ENCODE results near the gene TXNL4A. TPM values are rescaled to one million over a fixed set of nuclear protein-coding genes. Genes with fewer than 3 reads are reported as not detected.

The TXNL4A gene
- total and polyA plus RNA-seq, 2 donors (not counting 1 experiment from before 2014, with no cell fraction given): 39.5 to 101 TPM

DNA sequence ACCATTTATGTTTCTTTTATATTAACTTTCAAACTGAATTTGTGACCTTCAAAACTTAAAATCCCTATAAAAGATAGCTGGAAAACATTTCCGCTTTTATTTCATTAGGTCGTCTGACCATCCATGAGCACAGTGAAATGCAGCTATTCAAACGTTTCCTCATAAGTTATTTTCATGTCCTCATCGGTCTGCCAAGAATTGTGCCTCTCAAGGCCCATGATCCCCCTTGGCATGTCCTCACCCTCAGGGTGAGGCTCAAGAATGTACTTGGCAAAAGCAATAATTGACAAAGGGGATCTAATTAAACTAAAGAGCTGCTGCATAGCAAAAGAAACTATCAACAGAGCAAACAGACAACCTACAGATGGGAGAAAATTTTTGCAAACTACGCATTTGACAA is 49.3 kb downstream of the TXNL4A start:
- Histone ChIP-seq H3K36me3 (ENCODE audit: control insufficient read depth, insufficient read depth, low read length) (peaks cover 2% of the 10 kb centered on the region), H3K4me2 (ENCODE audit: extremely low read depth, insufficient read depth, low read length) (no peak overlapping the region), H3K27ac (ENCODE audit: insufficient read depth, low read length) (no peak overlapping the region), H3K4me3 (replicated peaks in 1 of 4; ENCODE audit: control extremely low read depth in 1 of 4, insufficient read depth in 1 of 4, low read depth in 3 of 4, low read length in 4 of 4) (no peak overlapping the region), H3K9me3 (ENCODE audit: control insufficient read depth, insufficient read depth, low read depth, low read length) (no peaks in the 10 kb centered on the region), H2AFZ (ENCODE audit: low read length) (no peak overlapping the region), H3K27me3 (ENCODE audit: control insufficient read depth, insufficient read depth, low read length) (no peaks in the 10 kb centered on the region), H3K79me2 (ENCODE audit: control insufficient read depth, insufficient read depth, low read length) (peaks cover 23% of the 10 kb centered on the region), H3K9ac (ENCODE audit: insufficient read depth, low read length) (no peak overlapping the region), H4K20me1 (ENCODE audit: control insufficient read depth, extremely low read depth, insufficient read depth, low read length) (no peaks in the 10 kb centered on the region), H3K4me1 (ENCODE audit: control insufficient read depth, extremely low read depth, insufficient read depth, low read length) (peaks cover 5% of the 10 kb centered on the region)
- TF ChIP-seq, protein P1, sequence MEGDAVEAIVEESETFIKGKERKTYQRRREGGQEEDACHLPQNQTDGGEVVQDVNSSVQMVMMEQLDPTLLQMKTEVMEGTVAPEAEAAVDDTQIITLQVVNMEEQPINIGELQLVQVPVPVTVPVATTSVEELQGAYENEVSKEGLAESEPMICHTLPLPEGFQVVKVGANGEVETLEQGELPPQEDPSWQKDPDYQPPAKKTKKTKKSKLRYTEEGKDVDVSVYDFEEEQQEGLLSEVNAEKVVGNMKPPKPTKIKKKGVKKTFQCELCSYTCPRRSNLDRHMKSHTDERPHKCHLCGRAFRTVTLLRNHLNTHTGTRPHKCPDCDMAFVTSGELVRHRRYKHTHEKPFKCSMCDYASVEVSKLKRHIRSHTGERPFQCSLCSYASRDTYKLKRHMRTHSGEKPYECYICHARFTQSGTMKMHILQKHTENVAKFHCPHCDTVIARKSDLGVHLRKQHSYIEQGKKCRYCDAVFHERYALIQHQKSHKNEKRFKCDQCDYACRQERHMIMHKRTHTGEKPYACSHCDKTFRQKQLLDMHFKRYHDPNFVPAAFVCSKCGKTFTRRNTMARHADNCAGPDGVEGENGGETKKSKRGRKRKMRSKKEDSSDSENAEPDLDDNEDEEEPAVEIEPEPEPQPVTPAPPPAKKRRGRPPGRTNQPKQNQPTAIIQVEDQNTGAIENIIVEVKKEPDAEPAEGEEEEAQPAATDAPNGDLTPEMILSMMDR (conservative IDR thresholded peaks at IDR 0.05 in 1 of 2, IDR thresholded peaks at IDR 0.05 in 1 of 2; ENCODE audit: low read depth in 1 of 2, low read length in 2 of 2): no peak
- no peak for TF ChIP-seq EZH2 (IDR thresholded peaks at IDR 0.05; ENCODE audit: low read length, missing control alignments)
- DNase-seq (ENCODE audit: low read depth in 2 of 2): no peak

DNA sequence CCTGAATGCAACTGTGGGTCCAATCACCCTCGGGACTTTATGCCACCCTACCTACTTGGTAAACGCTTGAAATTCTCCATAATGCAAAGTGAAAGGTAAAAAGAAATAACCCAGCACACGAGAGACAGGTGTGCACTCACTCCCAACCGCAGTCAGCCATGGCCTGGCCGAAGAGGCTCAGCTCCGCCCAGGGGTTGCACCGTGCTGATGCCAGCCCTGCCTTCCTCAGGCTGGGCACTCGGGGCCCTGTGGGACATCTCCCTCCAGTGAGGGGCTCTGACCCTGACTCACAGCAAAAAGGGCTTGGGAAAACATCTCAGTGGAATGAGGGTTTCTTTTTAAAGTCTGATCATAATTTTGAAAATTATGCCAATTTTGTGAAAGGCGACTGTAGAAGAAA is 50.2 kb downstream of the TXNL4A start:
- no peak overlapping the region for H3K4me2 ChIP-seq (ENCODE audit: extremely low read depth, insufficient read depth, low read length)
- TF ChIP-seq, protein P1 (conservative IDR thresholded peaks at IDR 0.05 in 1 of 2, IDR thresholded peaks at IDR 0.05 in 1 of 2; ENCODE audit: low read depth in 1 of 2, low read length in 2 of 2): no peak
- no peak for TF ChIP-seq EZH2 (IDR thresholded peaks at IDR 0.05; ENCODE audit: low read length, missing control alignments)
- H3K4me1 ChIP-seq (ENCODE audit: control insufficient read depth, extremely low read depth, insufficient read depth, low read length): peaks cover 5% of the 10 kb centered on the region
- H3K9ac ChIP-seq (ENCODE audit: insufficient read depth, low read length): no peak overlapping the region
- peaks cover 2% of the 10 kb centered on the region for H3K36me3 ChIP-seq (ENCODE audit: control insufficient read depth, insufficient read depth, low read length)
- H3K79me2 ChIP-seq (ENCODE audit: control insufficient read depth, insufficient read depth, low read length): peaks cover 23% of the 10 kb centered on the region
- H3K27me3 ChIP-seq (ENCODE audit: control insufficient read depth, insufficient read depth, low read length): no peaks in the 10 kb centered on the region
- H3K4me3 ChIP-seq (replicated peaks in 1 of 4; ENCODE audit: control extremely low read depth in 1 of 4, insufficient read depth in 1 of 4, low read depth in 3 of 4, low read length in 4 of 4): no peak overlapping the region
- H3K9me3 ChIP-seq (ENCODE audit: control insufficient read depth, insufficient read depth, low read depth, low read length): no peaks in the 10 kb centered on the region
- no peak overlapping the region for H2AFZ ChIP-seq (ENCODE audit: low read length)
- no peaks in the 10 kb centered on the region for H4K20me1 ChIP-seq (ENCODE audit: control insufficient read depth, extremely low read depth, insufficient read depth, low read length)
- DNase-seq (ENCODE audit: low read depth in 2 of 2): no peak
- H3K27ac ChIP-seq (ENCODE audit: insufficient read depth, low read length): no peak overlapping the region

DNA sequence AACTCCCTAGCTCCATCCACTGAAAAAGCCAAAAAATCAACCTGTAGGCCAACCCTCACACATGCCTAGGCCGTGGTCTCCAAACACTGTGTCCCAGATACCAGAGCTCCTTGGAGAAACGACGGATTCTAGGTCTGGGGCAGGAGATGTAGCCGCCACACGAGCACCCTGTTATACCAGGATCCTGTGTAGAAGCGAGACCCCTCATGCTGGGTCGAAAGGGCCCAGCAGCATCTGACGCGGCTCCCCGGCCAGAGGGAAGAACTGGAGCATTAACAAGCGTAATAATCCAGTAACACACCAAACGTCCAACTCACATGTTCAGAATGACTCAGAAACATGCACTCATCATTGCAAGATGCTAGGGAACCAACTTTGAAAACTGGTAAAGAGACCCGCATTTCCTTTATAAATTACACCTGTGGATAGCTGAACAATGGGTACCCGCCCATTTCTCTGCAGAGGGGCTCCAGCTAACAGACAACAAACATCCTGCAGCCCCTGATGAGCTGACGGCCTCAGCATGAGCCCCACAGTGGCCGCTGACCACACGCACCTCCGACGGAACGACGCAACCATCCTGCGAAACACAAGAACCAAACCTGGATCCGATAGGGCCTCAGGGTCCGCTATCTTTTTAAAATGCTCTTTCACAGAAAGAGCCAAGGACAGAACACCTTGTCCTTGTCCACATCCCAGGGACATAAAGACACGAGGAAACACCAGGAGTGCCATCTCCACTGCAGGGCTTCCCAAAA is 51.1 kb downstream of the TXNL4A start:
- Histone ChIP-seq H3K4me3 (replicated peaks in 1 of 4; ENCODE audit: control extremely low read depth in 1 of 4, insufficient read depth in 1 of 4, low read depth in 3 of 4, low read length in 4 of 4) (no peak overlapping the region), H4K20me1 (ENCODE audit: control insufficient read depth, extremely low read depth, insufficient read depth, low read length) (no peaks in the 10 kb centered on the region), H3K9ac (ENCODE audit: insufficient read depth, low read length) (no peak overlapping the region), H3K4me2 (ENCODE audit: extremely low read depth, insufficient read depth, low read length) (no peak overlapping the region), H3K4me1 (ENCODE audit: control insufficient read depth, extremely low read depth, insufficient read depth, low read length) (peaks cover 5% of the 10 kb centered on the region), H2AFZ (ENCODE audit: low read length) (no peak overlapping the region), H3K27ac (ENCODE audit: insufficient read depth, low read length) (no peak overlapping the region), H3K27me3 (ENCODE audit: control insufficient read depth, insufficient read depth, low read length) (no peaks in the 10 kb centered on the region), H3K36me3 (ENCODE audit: control insufficient read depth, insufficient read depth, low read length) (peaks cover 2% of the 10 kb centered on the region), H3K9me3 (ENCODE audit: control insufficient read depth, insufficient read depth, low read depth, low read length) (no peaks in the 10 kb centered on the region), H3K79me2 (ENCODE audit: control insufficient read depth, insufficient read depth, low read length) (peaks cover 23% of the 10 kb centered on the region)
- TF ChIP-seq, protein P1 (conservative IDR thresholded peaks at IDR 0.05 in 1 of 2, IDR thresholded peaks at IDR 0.05 in 1 of 2; ENCODE audit: low read depth in 1 of 2, low read length in 2 of 2): no peak
- TF ChIP-seq EZH2 (IDR thresholded peaks at IDR 0.05; ENCODE audit: low read length, missing control alignments): no peak
- DNase-seq (ENCODE audit: low read depth in 2 of 2): no peak

Measured in fibroblast of lung (primary cell).